Peyer's patch (tissue), 4 donors: Measurements from ENCODE around the gene NAA80. TPM values are rescaled to one million over a fixed set of nuclear protein-coding genes. Genes with fewer than 3 reads are reported as not detected.
A peak's percentile ranks its signal among the peaks of the same experiment; 100 is the strongest.

ENCODE experiments used
- DNase-seq, 3 donors: peaks; one replicate each; pipeline ENCODE4 v3.0.0-alpha.2; 2017 to 2019
- H3K27ac ChIP-seq, 4 donors: fragments of 200-600 bp; sonication (generic); one replicate each; pipeline ENCODE4 v1.5.1; 2016 to 2019
- H3K27me3 ChIP-seq, 2 donors: fragments of 200-600 bp; sonication (generic); one replicate each; pipeline ENCODE4 v1.5.1; 2019
- H3K36me3 ChIP-seq, 3 donors: fragments of 200-600 bp; sonication (generic); one replicate each; pipeline ENCODE4 v1.5.1; 2016 to 2019
- H3K4me1 ChIP-seq, 4 donors: fragments of 200-600 bp; sonication (generic); one replicate each; pipeline ENCODE4 v1.5.1; 2016 to 2019
- H3K4me3 ChIP-seq, 4 donors: fragments of 200-600 bp; sonication (generic); 1 replicate in 3 of 4; 2 replicates in 1 of 4; pipeline ENCODE4 v1.5.1; 2016 to 2019; ENCODE audit warnings: mild to moderate bottlenecking in 1 of 4
- H3K9me3 ChIP-seq, 4 donors: fragments of 200-600 bp; sonication (generic); one replicate each; pipeline ENCODE4 v1.5.1; 2016 to 2019; ENCODE audit warnings: mild to moderate bottlenecking in 1 of 4
- CTCF ChIP-seq, 6 experiments: fragments of 450-650 bp in 4 of 6; fragments of 200-600 bp in 2 of 6; sonication (generic) in 1 of 6; IDR thresholded peaks; one replicate each; pipeline ENCODE4 v1.5.1; 2017 to 2019; ENCODE audit warnings: antibody characterized with exemption in 6 of 6, mild to moderate bottlenecking in 3 of 6, moderate library complexity in 1 of 6
- POLR2A ChIP-seq, 2 donors: fragments of 450-650 bp; IDR thresholded peaks; one replicate each; pipeline ENCODE4 v1.5.1; 2017; ENCODE audit warnings: antibody characterized with exemption in 2 of 2, mild to moderate bottlenecking in 2 of 2, moderate library complexity in 2 of 2
- total RNA-seq, 4 donors: library from RNA; depleted of rRNA; stranded (reverse); fragments of >200 nt; gene quantifications; one replicate each; pipeline ENCODE4 v1.1.0, GENCODE V29; 2016

NAA80 gene
- total RNA-seq, 4 donors from 2014 or later = 3.2 to 14.0 (median 12.4) TPM

GRCh38 chr3:50339485-50340146 lies 40.4 kb upstream of the NAA80 start:
- DNase-seq = no peak
- Histone ChIP-seq H3K27me3 (no peaks in the 10 kb centered on the region), H3K27ac (peak overlapping the region; percentile 91 to 99 (median 96)), H3K4me1 (peaks cover 3 to 57% (median 13%) of the 10 kb centered on the region in 4 donors), H3K4me3 (peak overlapping the region; percentile 43 to 92 (median 70)), H3K36me3 (no peaks in the 10 kb centered on the region), H3K9me3 (no peaks in the 10 kb centered on the region)
- no peak for TF ChIP-seq CTCF (IDR thresholded peaks at IDR 0.05)
- no peak for TF ChIP-seq POLR2A (IDR thresholded peaks at IDR 0.05)

GRCh38 chr3:50338965-50339364 lies 39.8 kb upstream of the NAA80 start:
- no peak for DNase-seq
- TF ChIP-seq CTCF (IDR thresholded peaks at IDR 0.05) (peak in 1 of 6 experiments; percentile 8), POLR2A (IDR thresholded peaks at IDR 0.05) (no peak)
- no peaks in the 10 kb centered on the region for H3K36me3 ChIP-seq
- peaks cover 3 to 63% (median 16%) of the 10 kb centered on the region in 4 donors for H3K4me1 ChIP-seq
- peak overlapping the region; percentile 96 to 99 (median 98) for H3K27ac ChIP-seq
- no peaks in the 10 kb centered on the region for H3K9me3 ChIP-seq
- H3K27me3 ChIP-seq = no peaks in the 10 kb centered on the region
- peak overlapping the region; percentile 58 to 92 (median 76) for H3K4me3 ChIP-seq

GRCh38 chr3:50337175-50337861 lies 38.1 kb upstream of the NAA80 start:
- Histone ChIP-seq H3K4me1 (peaks cover 3 to 71% (median 16%) of the 10 kb centered on the region in 4 donors), H3K4me3 (peak overlapping the region; percentile 58 to 92 (median 76)), H3K27me3 (no peaks in the 10 kb centered on the region), H3K9me3 (no peaks in the 10 kb centered on the region), H3K36me3 (peaks cover 0 to under 1% (median 0%) of the 10 kb centered on the region in 3 donors), H3K27ac (peak overlapping the region; percentile 96 to 99 (median 98))
- TF ChIP-seq POLR2A (IDR thresholded peaks at IDR 0.05) = peak; percentile 71 to 94
- TF ChIP-seq CTCF (IDR thresholded peaks at IDR 0.05) = no peak
- DNase-seq = peak; percentile 99 to 100 (median 99)

- TF ChIP-seq POLR2A (IDR thresholded peaks at IDR 0.05) = no peak
Measured at GRCh38 chr3:50336452-50337174, 37.4 kb upstream of the NAA80 start.

GRCh38 chr3:50334339-50335075 lies 35.3 kb upstream of the NAA80 start:
- H3K4me3 ChIP-seq = no peak overlapping the region
- TF ChIP-seq CTCF (IDR thresholded peaks at IDR 0.05) = no peak
- no peak for TF ChIP-seq POLR2A (IDR thresholded peaks at IDR 0.05)

More at GRCh38 chr3:50336452-50337174, 37.4 kb upstream of the NAA80 start:
- Histone ChIP-seq H3K27ac (peak overlapping the region; percentile 96 to 99 (median 98)), H3K4me1 (peaks cover 3 to 70% (median 15%) of the 10 kb centered on the region in 4 donors), H3K27me3 (no peaks in the 10 kb centered on the region), H3K36me3 (peaks cover 0 to 7% (median 0%) of the 10 kb centered on the region in 3 donors), H3K4me3 (peak overlapping the region; percentile 58 to 92 (median 76)), H3K9me3 (no peaks in the 10 kb centered on the region)
- no peak for DNase-seq

More at GRCh38 chr3:50334339-50335075, 35.3 kb upstream of the NAA80 start:
- DNase-seq = no peak
- H3K9me3 ChIP-seq = no peaks in the 10 kb centered on the region
- no peaks in the 10 kb centered on the region for H3K27me3 ChIP-seq
- H3K4me1 ChIP-seq = peaks cover 0 to 49% (median 12%) of the 10 kb centered on the region in 4 donors
- peak overlapping the region; percentile 38 to 99 (median 84) for H3K27ac ChIP-seq
- H3K36me3 ChIP-seq = peaks cover 0 to 28% (median 0%) of the 10 kb centered on the region in 3 donors
